HL-60 (cell line): ENCODE results near the gene LRP1B.

Source experiments
- DNase-seq, 2 experiments: peaks; one replicate each; pipeline ENCODE4 v3.0.0-alpha.2; 2010 to 2020; ENCODE audit warnings: low read depth in 1 of 2, low spot score in 1 of 2
- H3K27ac ChIP-seq: fragments of 250-450 bp; sonication (Bioruptor Pico); replicated peaks from 2 replicates; pipeline ENCODE4 v1.5.1; 2020; ENCODE audit warnings: mild to moderate bottlenecking, moderate library complexity
- H3K27me3 ChIP-seq: fragments of 250-450 bp; sonication (Bioruptor Pico); 2 replicates; pipeline ENCODE4 v1.5.1; 2021; ENCODE audit warnings: mild to moderate bottlenecking, moderate library complexity; ENCODE audit not compliant: insufficient read depth, poor library complexity, severe bottlenecking
- H3K4me3 ChIP-seq: replicated peaks from 2 replicates; pipeline ENCODE4 v1.5.1; 2011; ENCODE audit warnings: mild to moderate bottlenecking, control low read depth, low read length; ENCODE audit not compliant: insufficient read depth
- CTCF ChIP-seq: IDR thresholded peaks from one replicate; pipeline ENCODE4 v1.5.1; 2011; ENCODE audit warnings: low read length, control low read depth, inconsistent platforms; ENCODE audit not compliant: insufficient read depth
- GABPA ChIP-seq: IDR thresholded peaks from 2 replicates; pipeline ENCODE4 v1.6.1; 2012; ENCODE audit warnings: low read depth
- POLR2AphosphoS5 ChIP-seq: IDR thresholded peaks from 2 replicates; pipeline ENCODE4 v1.6.1; 2012; ENCODE audit warnings: low read depth
- REST ChIP-seq: IDR thresholded peaks from 2 replicates; pipeline ENCODE4 v1.6.1; 2012; ENCODE audit warnings: low read depth; ENCODE audit not compliant: insufficient replicate concordance
- SPI1 ChIP-seq: IDR thresholded peaks from 2 replicates; pipeline ENCODE4 v1.6.1; 2012; ENCODE audit warnings: low read depth, mild to moderate bottlenecking, borderline replicate concordance

Gene LRP1B

GRCh38 chr2:140905083-140905781 lies 1225.6 kb downstream of the LRP1B start:
- Histone ChIP-seq H3K4me3 (no peak overlapping the region), H3K27ac (no peak overlapping the region), H3K27me3 (no peaks in the 10 kb centered on the region)
- TF ChIP-seq POLR2AphosphoS5 (no peak), REST (no peak), GABPA (no peak), CTCF (no peak), SPI1 (no peak)
- no peak for DNase-seq

GRCh38 chr2:140895378-140895777 lies 1235.4 kb downstream of the LRP1B start:
- H3K4me3 ChIP-seq = no peak overlapping the region
- no peaks in the 10 kb centered on the region for H3K27me3 ChIP-seq
- H3K27ac ChIP-seq = no peak overlapping the region
- TF ChIP-seq SPI1 (no peak), REST (no peak), POLR2AphosphoS5 (no peak), GABPA (no peak), CTCF (no peak)
- no peak for DNase-seq

- H3K27ac ChIP-seq = no peak overlapping the region
- no peak for DNase-seq
Observed at GRCh38 chr2:140893685-140894084, 1237.1 kb downstream of the LRP1B start.

More at GRCh38 chr2:140893685-140894084, 1237.1 kb downstream of the LRP1B start:
- TF ChIP-seq REST = no peak
- TF ChIP-seq GABPA = no peak
- TF ChIP-seq POLR2AphosphoS5 = no peak
- TF ChIP-seq CTCF = no peak
- no peak for TF ChIP-seq SPI1
- no peaks in the 10 kb centered on the region for H3K27me3 ChIP-seq
- H3K4me3 ChIP-seq = no peak overlapping the region
